ENCODE results near the gene MLH3. TPM values are rescaled to one million over a fixed set of nuclear protein-coding genes. Genes with fewer than 3 reads are reported as not detected.

MLH3 gene
- total RNA-seq, 1 experiment from 2014 or later, result 23.0 TPM

- Histone ChIP-seq H2BK20ac (ENCODE audit: low read depth, low read length, poor library complexity, severe bottlenecking) (no peak overlapping the region), H3K9me3 (ENCODE audit: control insufficient read depth, low read depth, low read length) (no peaks in the 10 kb centered on the region), H4K20me1 (ENCODE audit: control insufficient read depth, insufficient read depth, insufficient read length) (no peaks in the 10 kb centered on the region), H2BK5ac (ENCODE audit: insufficient read length, low read length) (no peak overlapping the region), H3K18ac (ENCODE audit: insufficient read length, low read depth, low read length) (no peak overlapping the region), H3K27ac (ENCODE audit: insufficient read length, low read depth, low read length) (no peak overlapping the region), H3K79me1 (ENCODE audit: insufficient read depth, low read depth, low read length, poor library complexity, severe bottlenecking) (no peaks in the 10 kb centered on the region), H3T11ph (ENCODE audit: low read length) (no peak overlapping the region), H2BK15ac (ENCODE audit: low read depth, low read length) (no peak overlapping the region), H3K14ac (ENCODE audit: insufficient read depth, low read length) (no peak overlapping the region), H2BK120ac (ENCODE audit: low read depth, low read length, poor library complexity, severe bottlenecking) (no peak overlapping the region), H3K4me2 (ENCODE audit: insufficient read depth, insufficient read length, low read length) (no peak overlapping the region), H4K8ac (replicated peaks; ENCODE audit: insufficient read length, low read depth, low read length) (no peak overlapping the region), H3K4me1 (ENCODE audit: insufficient read depth, low read length) (no peaks in the 10 kb centered on the region), H2AK5ac (ENCODE audit: insufficient read length, low read length) (no peak overlapping the region), H3K27me3 (ENCODE audit: insufficient read depth, low read length) (no peaks in the 10 kb centered on the region), H3K4ac (ENCODE audit: low read depth, low read length) (no peak overlapping the region), H2AFZ (ENCODE audit: low read length) (no peak overlapping the region), H3K23me2 (ENCODE audit: insufficient read length, low read depth, low read length, poor library complexity, severe bottlenecking) (no peaks in the 10 kb centered on the region), H3K23ac (ENCODE audit: insufficient read length, low read depth, low read length) (no peak overlapping the region), H4K91ac (ENCODE audit: insufficient read length, low read depth, low read length) (no peak overlapping the region), H4K5ac (ENCODE audit: insufficient read length, low read depth, low read length) (no peak overlapping the region), H2BK12ac (ENCODE audit: insufficient read length, low read depth, low read length) (no peak overlapping the region), H3K79me2 (ENCODE audit: insufficient read depth, low read length) (no peaks in the 10 kb centered on the region), H3K9ac (ENCODE audit: extremely low read depth, insufficient read length, low read length) (no peak overlapping the region), H3K56ac (ENCODE audit: insufficient read length, low read depth, low read length) (no peak overlapping the region)
- no peaks in the 10 kb centered on the region for H3K9me3 Mint-ChIP-seq
- WGBS (ENCODE audit: extremely low coverage, insufficient read length, low lambda C conversion rate), result no CpG with 5 or more reads among the region's 3 CpGs
- H3K4me3 Mint-ChIP-seq, result no peak overlapping the region
- H3K4me1 Mint-ChIP-seq, result no peaks in the 10 kb centered on the region
- no peak for TF ChIP-seq CTCF (conservative IDR thresholded peaks at IDR 0.05)
- H3K27ac Mint-ChIP-seq, result no peak overlapping the region
- DNase-seq, result no peak
- H3K27me3 Mint-ChIP-seq (ENCODE audit: low read depth), result no peaks in the 10 kb centered on the region
- peaks cover 9 to 57% (median 39%) of the 10 kb centered on the region in 3 experiments; a peak in 5 of 7 replicates for H3K36me3 Mint-ChIP-seq (ENCODE audit: insufficient read depth in 1 of 3, low read depth in 3 of 3)
Observed at GRCh38 chr14:75018694-75019093, 32.6 kb downstream of the MLH3 start.

Data from H9 (cell line).